GM21447 (cell line): Measurements from ENCODE around the gene KLK3.

Experiments
- ATAC-seq: cut with Tn5 transposase; IDR thresholded peaks from one replicate; pipeline ENCODE4 v1.9.1; 2021; ENCODE audit not compliant: unreplicated experiment

KLK3 gene

DNA sequence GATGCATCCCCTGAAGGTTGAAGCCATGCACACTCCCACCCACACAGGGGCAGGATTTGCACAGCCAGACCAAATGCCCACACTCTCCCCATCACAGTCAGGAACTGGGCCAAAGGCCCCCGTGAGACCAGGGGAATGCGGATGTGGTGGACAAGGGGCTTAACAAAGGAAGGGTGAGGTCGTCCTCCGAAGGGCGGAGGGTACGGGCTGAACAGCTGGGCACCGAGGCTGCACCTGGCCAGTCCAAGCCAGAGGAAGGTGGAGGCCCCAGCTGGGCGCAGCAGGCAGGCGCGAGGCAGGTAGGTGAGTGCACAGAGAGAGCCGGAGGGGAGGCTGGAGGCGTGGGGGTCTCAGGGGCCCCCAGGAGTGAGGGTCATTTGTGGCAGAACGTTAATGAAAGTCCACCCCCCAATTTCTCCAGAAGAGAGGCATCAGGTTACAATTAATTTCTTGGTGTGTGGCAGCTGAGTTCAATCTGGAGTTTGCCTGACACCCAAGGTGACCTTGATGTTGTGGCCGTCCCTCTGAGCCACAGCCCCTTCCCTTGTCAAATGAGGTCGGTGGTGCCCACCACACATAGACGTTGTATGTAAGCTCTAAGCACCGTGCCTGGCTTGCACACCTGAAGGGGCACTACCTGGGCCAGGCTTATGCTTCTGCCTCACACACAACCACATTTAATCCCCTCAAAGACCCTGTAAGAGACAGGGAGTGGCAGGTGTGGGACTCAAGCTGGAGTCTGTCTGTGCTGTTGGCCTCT, 24.3 kb upstream of the KLK3 start:
- no peak for ATAC-seq

DNA sequence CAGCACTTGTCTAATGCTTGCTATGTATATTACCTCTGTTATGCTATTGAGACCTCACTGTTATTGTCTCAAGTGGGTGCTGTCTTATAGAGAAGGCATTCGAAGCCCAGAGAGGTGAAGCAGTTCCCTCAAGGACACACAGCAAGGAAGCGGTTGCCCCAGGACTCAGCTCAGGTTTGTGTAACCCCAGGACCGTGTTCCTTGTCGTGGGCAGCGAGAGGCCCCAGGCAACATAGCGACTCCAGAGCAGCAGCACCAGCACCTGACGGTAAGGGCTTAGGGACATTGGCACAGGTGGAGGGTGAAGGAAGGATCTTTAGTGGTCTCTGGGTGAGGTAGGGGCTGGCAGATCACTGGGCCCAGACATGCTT, 23.7 kb upstream of the KLK3 start:
- ATAC-seq: no peak

DNA sequence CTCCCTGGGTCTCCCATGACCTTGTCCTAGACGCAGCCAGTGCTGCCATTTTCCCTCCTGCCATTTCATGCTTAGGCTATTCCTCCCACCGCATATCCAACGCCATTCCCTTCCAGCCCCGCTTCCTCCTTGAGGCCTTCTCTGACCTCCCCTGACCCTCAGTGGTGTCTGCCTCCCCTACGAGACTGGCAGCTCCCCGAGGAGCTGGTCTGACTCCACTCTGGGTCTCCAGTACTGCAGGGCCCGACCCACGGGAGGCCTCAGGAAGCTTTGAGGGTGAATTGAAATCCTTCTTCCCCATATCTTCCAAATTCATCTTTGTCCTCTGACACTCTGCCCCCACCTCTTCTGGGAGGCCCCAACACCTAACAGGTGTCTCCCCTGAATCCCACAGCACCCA, 22.0 kb upstream of the KLK3 start:
- ATAC-seq: no peak

DNA sequence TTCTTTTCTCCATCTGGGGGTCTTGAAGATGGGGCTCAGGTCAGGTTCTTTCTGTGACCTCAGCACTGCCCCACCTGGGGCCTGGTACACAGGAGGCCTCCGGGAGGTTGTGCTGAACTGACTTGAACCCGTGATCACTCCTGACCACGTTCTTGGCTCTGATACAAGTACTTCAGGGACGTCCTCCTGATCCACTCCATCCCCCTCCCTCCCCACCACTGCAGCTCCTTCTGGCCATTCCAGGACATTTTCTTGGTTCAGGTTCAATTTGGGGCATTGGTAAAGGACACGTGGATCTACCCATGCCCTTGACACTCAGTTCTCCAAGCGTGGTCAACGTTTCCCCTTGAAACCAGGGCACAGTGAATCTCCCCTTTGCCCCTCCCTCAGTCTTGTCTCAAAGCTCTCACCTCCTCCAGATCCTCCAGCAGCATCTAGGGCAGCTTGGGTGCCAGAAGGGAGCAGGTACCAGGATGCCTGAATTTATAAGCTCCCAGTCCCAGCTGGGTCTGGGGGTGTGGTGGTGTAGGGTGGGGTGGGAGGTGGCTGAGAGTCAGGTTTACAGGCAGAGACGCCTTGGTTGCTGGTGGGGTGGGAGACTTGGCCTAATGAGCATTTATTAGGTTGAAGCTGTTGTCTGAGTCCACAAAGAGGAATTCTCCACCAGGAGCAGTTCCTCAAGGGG, 21.5 kb upstream of the KLK3 start, which contains the start of gene KLK15:
Gene KLK15 (minus strand): TSS at position 458 of the 685 bp plus-strand sequence. CDS start 2,082 bp downstream, outside the sequence.
- no peak for ATAC-seq

DNA sequence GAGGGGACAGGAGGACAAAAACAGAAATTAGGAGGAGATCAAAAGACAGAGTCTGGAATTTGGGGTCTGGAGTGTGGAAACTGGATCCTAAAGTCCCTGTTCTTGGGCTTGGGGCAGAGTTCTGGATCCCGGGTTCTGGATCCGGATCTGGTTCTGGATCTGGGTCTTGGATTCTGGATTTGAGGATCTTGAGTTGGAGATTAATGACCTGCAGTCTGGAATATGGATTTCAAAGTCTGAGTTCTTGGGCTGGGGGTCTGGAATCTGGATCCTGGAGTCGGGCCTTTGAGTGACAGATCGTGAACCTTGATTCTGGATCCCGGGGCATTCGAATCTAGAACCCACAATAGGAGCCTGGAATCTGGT, 20.9 kb upstream of the KLK3 start:
- no peak for ATAC-seq

DNA sequence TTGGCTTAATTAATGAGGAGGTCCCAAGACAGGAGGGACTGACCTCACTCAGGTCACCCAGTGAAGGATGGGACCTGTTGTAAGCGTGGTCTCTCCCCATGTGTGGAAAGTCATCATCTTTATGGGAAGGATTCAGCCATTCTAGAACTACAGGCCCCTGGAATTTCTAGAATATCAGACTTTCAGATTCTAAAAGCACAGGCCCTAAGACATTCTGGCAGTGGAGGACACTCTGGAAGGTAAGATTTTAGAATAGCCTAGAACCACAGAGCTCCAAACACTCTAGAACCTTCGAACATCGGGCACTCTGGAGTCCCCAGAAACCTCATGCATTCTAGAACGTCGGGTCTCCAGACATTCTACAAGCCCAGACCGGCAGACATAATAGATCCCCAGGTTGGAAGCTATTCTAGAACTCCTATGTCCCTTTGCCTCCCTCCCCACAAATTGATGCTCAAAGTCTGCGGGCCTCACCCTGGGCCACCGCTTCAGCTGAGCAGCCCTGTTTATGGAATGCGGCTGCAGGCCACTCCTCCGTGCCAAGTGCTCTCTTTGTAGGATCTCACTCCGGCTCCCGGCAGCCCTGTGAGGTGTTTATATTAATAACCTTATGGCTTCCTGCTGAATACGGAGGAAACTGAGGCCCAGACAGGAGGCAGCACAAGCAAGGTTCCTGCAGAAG, 19.5 kb upstream of the KLK3 start:
- ATAC-seq: no peak

DNA sequence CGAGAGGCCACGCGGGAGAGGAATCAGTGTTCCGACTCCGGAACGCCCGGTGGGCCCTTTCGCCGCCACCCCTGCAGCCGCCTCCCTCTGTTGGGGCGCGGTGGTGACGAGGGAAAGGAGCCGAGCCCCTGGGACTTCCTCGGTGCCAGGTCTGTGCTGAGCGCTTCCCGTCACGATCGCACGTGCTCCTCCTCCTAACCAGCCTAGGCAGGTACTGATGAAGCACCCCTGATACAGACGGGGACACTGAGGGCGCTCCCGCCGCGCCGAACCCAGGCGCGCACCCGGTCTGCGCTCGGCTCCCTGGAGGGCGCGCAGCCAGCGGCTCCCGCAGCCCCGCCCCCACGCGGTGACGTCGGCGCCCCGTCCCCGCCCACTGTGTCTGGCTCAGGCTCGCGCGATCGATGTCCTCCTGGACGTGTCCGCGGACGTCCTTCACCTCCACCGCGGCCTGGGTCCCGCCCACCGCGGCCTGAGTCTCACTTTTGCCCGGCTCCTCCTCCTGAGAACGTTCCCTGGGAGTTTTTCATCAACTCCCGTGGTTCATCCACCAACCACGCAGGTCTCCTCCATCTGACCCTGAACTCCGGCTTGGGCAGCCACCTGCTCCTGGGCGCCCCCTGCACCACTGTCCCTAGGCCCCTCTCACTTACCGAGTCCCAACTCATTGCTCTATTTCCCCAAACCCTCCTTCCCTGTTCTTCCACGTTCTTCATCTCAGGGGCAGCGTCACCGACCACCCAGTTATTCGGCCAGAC, 18.8 kb upstream of the KLK3 start:
- no peak for ATAC-seq

DNA sequence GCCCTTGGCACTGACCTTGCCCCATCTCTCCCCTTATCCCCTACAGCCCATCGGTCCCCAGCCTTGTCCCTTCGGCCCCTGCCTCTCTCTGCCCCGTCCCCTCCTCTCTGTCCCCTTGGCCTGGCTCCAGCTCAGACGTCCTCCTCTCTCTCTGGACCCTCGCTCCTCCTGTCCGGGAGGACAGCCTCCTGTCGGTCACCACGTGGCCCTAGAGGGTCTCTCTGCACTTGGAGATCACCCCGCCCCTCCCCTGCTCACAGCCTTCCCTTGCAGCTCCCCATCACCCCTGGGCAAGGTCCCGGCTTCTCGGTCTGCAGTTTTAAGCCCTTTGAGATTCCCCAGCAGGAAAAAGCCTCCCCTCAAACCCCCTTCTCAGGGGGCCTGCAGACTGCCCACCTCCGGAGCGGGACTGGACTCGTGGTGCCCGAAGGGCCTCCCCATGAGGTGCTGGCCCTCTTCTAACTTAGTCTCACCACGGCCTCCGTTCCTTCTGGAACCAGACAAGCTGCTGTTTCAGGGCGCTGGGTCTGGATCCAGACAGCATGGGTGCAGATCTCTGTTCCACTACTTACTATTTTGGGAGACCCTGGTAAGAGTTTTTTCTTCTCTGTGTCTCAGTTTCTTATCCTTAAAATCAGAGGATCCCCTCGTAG, 18.0 kb upstream of the KLK3 start:
- no peak for ATAC-seq

DNA sequence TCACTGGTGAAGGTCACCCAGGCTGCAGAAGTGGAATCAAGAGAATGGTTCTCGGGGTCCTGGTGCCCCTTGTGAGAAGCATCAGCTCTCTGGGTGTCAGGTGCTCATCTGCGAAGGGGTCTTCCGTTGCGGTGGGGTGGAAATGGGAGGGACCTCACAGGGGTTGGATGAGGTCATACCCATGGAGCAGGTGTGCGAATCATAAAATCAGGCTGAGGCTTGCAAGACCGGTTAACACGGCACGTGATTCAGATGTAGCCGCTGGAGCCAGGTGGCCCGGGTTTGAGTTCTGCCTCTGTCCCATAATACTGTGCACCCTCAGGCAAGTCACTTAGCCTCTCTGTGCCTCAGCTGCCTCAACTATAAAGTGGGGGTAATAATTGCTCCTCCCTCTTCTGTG, 17.4 kb upstream of the KLK3 start:
- ATAC-seq: no peak

DNA sequence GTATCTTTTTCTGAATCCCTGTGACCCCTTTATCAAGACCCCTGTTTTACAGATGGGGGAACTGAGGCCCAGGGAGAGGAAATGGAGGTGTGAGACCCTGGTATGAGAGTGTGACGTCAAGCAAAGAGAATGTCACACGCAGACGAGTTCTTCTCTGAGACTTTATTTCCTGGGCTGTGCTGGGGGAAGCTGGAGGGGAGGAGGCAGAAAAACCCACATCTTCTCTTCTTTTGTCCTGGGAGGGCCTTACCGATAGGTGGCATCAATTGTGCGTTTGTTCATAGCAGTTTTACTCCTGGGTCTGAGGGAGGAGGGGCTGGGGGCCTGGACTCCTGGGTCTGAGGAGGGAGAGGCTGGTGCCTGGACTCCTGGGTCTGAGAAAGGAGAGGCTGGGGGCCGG, 16.5 kb upstream of the KLK3 start:
- no peak for ATAC-seq

DNA sequence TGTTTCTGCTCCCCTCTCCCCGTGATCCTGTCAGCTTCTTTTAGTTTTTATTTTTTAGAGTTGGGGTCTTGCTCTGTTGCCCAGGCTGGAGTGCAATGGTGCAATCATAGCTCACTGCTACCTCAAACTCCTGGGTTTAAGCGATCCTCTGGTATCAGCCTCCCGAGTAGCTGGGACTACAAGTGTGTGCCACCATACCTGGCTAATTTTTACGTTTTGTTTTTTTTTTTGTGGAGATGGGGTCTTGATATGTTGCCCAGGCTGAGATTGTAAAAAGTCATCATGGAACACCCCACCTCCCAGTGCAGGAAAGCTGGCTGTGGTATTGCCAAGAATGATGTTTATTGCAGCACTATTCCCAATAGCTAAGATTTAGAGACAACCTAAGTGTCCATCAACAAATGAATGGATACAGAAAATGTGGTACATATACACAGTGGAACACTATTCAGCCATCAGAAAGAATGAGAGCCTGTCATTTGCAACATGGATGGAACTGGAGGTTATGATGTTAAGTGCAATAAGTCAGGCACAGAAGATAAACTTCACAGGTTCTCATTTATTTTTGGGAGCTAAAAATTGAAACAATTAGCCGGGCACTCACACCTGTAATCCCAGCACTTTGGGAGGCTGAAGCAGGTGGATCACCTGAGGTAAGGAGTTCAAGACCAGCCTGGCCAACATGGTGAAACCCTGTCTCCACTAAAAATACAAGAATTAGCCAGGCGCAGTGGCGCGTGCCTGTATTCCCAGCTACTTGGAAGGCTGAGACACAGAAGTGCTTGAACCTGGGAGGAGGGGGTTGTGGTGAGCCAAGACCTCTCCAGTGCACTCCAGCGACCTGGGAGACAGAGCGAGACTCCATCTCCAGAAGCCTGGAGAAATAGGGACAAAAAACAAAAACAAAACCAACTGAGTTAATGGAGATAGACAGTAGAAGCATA, 14.7 kb upstream of the KLK3 start:
- ATAC-seq: no peak

DNA sequence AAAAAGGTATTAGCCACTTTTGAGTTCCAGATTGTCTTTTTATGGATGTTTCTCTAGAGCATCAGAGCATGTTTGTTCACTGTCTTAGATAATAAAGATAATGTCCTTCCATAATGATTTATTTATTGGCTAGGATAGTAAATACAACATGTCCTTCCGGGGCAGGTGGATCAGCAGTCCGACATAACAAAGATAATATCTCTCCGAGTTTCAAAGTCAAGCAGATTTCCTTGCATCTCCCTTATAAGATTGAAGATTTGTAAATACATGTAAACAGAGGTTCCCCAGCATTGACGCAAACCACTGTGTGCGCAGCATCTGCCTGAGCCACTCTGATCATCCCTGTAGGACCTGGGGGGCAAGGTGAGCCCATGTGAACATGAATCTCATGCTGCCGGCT, 12.6 kb upstream of the KLK3 start:
- no peak for ATAC-seq

DNA sequence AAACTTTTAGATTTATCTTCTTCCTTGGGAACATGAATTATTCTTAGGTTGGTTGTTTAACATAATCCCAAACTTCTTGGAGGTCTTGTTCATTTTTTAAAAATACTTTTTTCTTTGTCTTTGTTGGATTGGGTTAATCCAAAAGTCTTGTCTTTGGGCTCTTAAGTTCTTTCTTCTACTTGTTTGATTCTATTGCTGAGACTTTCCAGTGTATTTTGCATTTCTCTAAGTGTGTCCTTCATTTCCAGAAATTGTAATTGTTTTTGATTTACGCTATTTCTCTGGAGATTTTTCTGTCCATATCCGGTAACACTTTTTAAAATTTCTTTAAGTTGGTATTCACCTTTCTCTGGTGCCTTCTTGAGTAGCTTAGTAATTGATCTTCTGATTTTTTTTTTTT, 11.5 kb upstream of the KLK3 start:
- no peak for ATAC-seq

DNA sequence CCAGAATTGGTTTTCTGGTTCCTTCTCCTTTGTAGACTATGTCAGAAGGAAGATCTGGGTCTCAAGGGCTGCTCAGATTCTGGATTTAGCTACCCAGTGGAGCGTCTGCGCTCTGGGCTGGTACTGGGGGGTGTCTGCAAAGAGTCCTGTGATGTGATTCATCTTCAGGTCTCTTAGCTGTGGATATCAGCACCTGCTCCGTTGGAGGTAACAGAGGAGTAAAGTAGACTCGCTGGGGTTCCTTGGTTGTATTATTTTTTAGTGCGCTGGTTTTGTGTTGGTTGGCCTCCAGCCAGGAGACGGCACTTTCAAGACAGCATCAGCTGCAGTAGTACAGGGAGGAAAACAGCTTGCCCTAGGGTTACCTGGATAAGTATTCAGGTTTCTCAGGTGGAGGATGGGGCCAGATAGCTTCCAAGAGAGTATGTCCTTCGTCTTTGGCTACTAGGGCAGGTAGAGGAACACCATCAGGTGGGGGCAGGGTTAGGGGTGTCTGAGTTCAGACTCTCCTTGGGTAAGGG, 11.0 kb upstream of the KLK3 start:
- no peak for ATAC-seq

DNA sequence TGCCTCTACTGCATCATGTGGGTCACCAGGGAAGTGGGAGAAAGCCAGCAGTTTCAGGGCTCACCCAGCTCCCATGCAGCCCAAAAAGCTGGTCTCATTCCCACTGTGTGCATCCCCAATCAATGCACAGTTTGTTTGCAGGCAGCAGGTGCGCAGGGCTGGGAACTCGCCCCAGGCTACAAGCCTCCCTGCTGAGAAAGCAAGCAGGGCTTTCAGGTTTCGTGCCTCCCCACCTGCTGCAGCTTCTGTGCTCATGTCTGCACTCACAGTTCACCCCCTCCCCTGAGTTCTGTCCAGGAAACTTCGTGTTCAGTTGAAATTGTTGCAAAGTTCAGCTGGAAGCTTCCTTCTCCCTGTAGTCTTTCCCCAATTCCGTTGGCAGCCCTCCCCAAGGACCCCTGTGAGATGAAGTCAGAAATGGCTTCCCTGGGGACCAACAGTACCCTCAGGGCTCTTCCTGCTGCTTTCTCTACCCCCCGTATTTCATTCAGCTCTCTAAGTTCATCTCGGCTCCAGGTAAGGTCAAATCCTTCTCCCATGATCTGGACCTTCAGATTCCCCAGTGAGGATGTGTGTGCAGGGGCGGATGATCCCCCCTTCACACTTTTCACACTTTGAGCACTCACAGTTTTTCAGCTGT, 10.3 kb upstream of the KLK3 start:
- ATAC-seq: no peak

DNA sequence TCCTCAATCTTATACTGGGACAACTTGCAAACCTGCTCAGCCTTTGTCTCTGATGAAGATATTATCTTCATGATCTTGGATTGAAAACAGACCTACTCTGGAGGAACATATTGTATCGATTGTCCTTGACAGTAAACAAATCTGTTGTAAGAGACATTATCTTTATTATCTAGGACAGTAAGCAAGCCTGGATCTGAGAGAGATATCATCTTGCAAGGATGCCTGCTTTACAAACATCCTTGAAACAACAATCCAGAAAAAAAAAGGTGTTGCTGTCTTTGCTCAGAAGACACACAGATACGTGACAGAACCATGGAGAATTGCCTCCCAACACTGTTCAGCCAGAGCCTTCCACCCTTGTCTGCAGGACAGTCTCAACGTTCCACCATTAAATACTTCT, 4.0 kb upstream of the KLK3 start:
- ATAC-seq: no peak

DNA sequence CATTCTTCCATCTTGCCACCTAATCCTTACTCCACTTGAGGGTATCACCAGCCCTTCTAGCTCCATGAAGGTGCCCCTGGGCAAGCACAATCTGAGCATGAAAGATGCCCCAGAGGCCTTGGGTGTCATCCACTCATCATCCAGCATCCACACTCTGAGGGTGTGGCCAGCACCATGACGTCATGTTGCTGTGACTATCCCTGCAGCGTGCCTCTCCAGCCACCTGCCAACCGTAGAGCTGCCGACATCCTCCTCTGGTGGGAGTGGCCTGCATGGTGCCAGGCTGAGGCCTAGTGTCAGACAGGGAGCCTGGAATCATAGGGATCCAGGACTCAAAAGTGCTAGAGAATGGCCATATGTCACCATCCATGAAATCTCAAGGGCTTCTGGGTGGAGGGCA, 3.1 kb upstream of the KLK3 start:
- no peak for ATAC-seq

DNA sequence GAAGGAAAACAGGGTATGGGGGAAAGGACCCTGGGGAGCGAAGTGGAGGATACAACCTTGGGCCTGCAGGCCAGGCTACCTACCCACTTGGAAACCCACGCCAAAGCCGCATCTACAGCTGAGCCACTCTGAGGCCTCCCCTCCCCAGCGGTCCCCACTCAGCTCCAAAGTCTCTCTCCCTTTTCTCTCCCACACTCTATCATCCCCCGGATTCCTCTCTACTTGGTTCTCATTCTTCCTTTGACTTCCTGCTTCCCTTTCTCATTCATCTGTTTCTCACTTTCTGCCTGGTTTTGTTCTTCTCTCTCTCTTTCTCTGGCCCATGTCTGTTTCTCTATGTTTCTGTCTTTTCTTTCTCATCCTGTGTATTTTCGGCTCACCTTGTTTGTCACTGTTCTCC, 2.7 kb downstream of the KLK3 start:
- ATAC-seq: no peak

DNA sequence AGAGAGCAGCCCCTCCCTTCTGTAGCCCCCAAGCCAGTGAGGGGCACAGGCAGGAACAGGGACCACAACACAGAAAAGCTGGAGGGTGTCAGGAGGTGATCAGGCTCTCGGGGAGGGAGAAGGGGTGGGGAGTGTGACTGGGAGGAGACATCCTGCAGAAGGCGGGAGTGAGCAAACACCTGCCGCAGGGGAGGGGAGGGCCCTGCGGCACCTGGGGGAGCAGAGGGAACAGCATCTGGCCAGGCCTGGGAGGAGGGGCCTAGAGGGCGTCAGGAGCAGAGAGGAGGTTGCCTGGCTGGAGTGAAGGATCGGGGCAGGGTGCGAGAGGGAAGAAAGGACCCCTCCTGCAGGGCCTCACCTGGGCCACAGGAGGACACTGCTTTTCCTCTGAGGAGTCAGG, 4.2 kb downstream of the KLK3 start:
- no peak for ATAC-seq
